HepG2 (cell line): ENCODE measurements around the gene PRKRIP1. TPM values are rescaled to one million over a fixed set of nuclear protein-coding genes. Genes with fewer than 3 reads are reported as not detected.
"Not testable (repeated sequence)": the region's sequence is repeated elsewhere in the genome, so short reads cannot be mapped to it uniquely, and the experiment has no call there.

ENCODE experiments used
- ATAC-seq: fragments of 200-7000 bp; cut with Tn5 transposase; 3 replicates; pipeline ENCODE4 v1.9.1; 2020; ENCODE audit warnings: mild to moderate bottlenecking, moderate library complexity
- BruUV-seq: library from RNA; stranded (reverse); fragments of 400-500 nt; replicated peaks from 2 replicates; lab custom pipeline; 2021; lab: Mats Ljungman, UMichigan
- CTCF ChIA-PET: fragments of 300-600 bp; formaldehyde crosslinking; extraction: SDS; loops from one replicate; lab custom pipeline; 2021; ENCODE audit warnings: low total read pairs, inconsistent platforms, low intra/inter-chr PET ratio; lab: Yijun Ruan, JAX
- POLR2A ChIA-PET: fragments of 350-600 bp; sonication (Branson Sonifier 250); formaldehyde crosslinking; loops from one replicate; lab custom pipeline; 2020; ENCODE audit warnings: antibody characterized with exemption, inconsistent platforms; lab: Yijun Ruan, JAX
- DNase-seq: peaks from one replicate; pipeline ENCODE4 v3.0.0-alpha.2; 2015; ENCODE audit warnings: low spot score
- FAIRE-seq: peaks from 3 replicates; lab custom pipeline; 2011; peaks lifted over from hg19 to GRCh38; lab: Jason Lieb, UNC
- H2AFZ ChIP-seq: one replicate; pipeline ENCODE4 v1.6.1; 2011; ENCODE audit warnings: low read length, inconsistent platforms
- H3K27ac ChIP-seq: fragments of 300-600 bp; 3 replicates; pipeline ENCODE4 v1.8.0; 2011; ENCODE audit warnings: mixed run types, mild to moderate bottlenecking, mixed read lengths, low read length, inconsistent platforms; ENCODE audit not compliant: insufficient read depth; ENCODE audit errors: extremely low read length
- H3K27me3 ChIP-seq, 2 experiments: fragments of 200-600 bp in 1 of 2; 2 replicates in 1 of 2; 3 replicates in 1 of 2; pipeline versions ENCODE4 v1.6.0 to v1.8.0; 2011; ENCODE audit warnings: low read length in 2 of 2, mild to moderate bottlenecking in 2 of 2, moderate library complexity in 2 of 2, inconsistent platforms in 1 of 2; ENCODE audit not compliant: insufficient read depth in 2 of 2, control insufficient read depth in 1 of 2
- H3K36me3 ChIP-seq, 2 experiments: fragments of 200-600 bp in 1 of 2; replicated peaks in 1 of 2; 2 replicates in 1 of 2; 3 replicates in 1 of 2; pipeline versions ENCODE4 v1.5.1 to v1.8.0; 2011; ENCODE audit warnings: low read length in 2 of 2, inconsistent platforms in 1 of 2; ENCODE audit not compliant: insufficient read depth in 2 of 2, control insufficient read depth in 1 of 2
- H3K4me1 ChIP-seq: 2 replicates; pipeline ENCODE4 v1.5.1; 2012; ENCODE audit warnings: low read length, inconsistent platforms; ENCODE audit not compliant: insufficient read depth
- H3K4me2 ChIP-seq: 2 replicates; pipeline ENCODE4 v1.6.0; 2011; ENCODE audit warnings: low read depth, low read length, inconsistent platforms
- H3K4me3 ChIP-seq, 3 experiments: fragments of 200-600 bp in 1 of 3; sonication (generic), shearing (Covaris generic) in 1 of 3; replicated peaks in 1 of 3; 2 replicates each; pipeline ENCODE4 v1.5.1; 2011 to 2016; ENCODE audit warnings: low read length in 3 of 3, inconsistent platforms in 2 of 3, low read depth in 2 of 3, mild to moderate bottlenecking in 2 of 3, control low read depth in 1 of 3, mixed read lengths in 1 of 3; ENCODE audit not compliant: insufficient read depth in 1 of 3
- H3K79me2 ChIP-seq: one replicate; pipeline ENCODE4 v1.6.1; 2011; ENCODE audit warnings: low read length, inconsistent platforms; ENCODE audit not compliant: insufficient read depth
- H3K9ac ChIP-seq: 2 replicates; pipeline ENCODE4 v1.6.0; 2011; ENCODE audit warnings: mild to moderate bottlenecking, low read depth, low read length, inconsistent platforms; ENCODE audit not compliant: insufficient read depth
- H3K9me3 ChIP-seq: 2 replicates; pipeline ENCODE4 v1.5.1; 2012; ENCODE audit warnings: mild to moderate bottlenecking, low read length
- H4K20me1 ChIP-seq: 2 replicates; pipeline ENCODE4 v1.6.0; 2011; ENCODE audit warnings: inconsistent platforms, mild to moderate bottlenecking, low read length, moderate library complexity; ENCODE audit not compliant: insufficient read depth
- ATF7 ChIP-seq, 2 experiments: fragments of 450-650 bp in 1 of 2; sonication (generic) in 1 of 2; formaldehyde crosslinking in 1 of 2; IDR thresholded peaks; 2 replicates each; pipeline versions ENCODE4 v1.4.0 to v1.6.1; 2016 to 2020; ENCODE audit warnings: antibody characterized with exemption in 1 of 2, mild to moderate bottlenecking in 1 of 2, missing genetic modification reagents in 1 of 2
- WIZ ChIP-seq: sonication (generic); formaldehyde crosslinking; IDR thresholded peaks from 2 replicates; pipeline ENCODE4 v1.5.1; 2020; ENCODE audit warnings: mild to moderate bottlenecking, missing genetic modification reagents
- ZKSCAN5 ChIP-seq: sonication (generic); formaldehyde crosslinking; IDR thresholded peaks from 2 replicates; pipeline ENCODE4 v1.5.1; 2020; ENCODE audit warnings: mild to moderate bottlenecking, missing genetic modification reagents
- WGBS: methylation state at CpG from one replicate; pipeline ENCODE4 v1.1.6; 2017; ENCODE audit warnings: low lambda C conversion rate; 5-methylcytosine and 5-hydroxymethylcytosine counted together
- in situ Hi-C: cut with HindIII; loops from 2 replicates; pipeline ENCODE4 v1.10.0; 2017; ENCODE audit warnings: low pct_unique_long_range_greater_than_20kb; ENCODE audit not compliant: extremely low pct_ligation_motif_present
- intact Hi-C: fragments of 100-400 bp; cut with micrococcal nuclease; formaldehyde crosslinking; loops from one replicate; pipeline ENCODE4 v1.10.0; 2022; ENCODE audit not compliant: unreplicated experiment
- polyA plus RNA-seq, 8 experiments: library from polyadenylated mRNA; depleted of rRNA in 3 of 8; stranded (reverse) in 7 of 8; unstranded in 1 of 8; fragments of >200 nt; fragmentation: Illumina TruSeq in 4 of 8; extraction: Trizol in 4 of 8; gene quantifications; 2 replicates each; pipeline versions ENCODE4 v1.2.1 to v1.2.3, GENCODE V29; 2011 to 2016; ENCODE audit warnings: low read depth in 4 of 8, missing spikeins in 1 of 8, mixed read lengths in 1 of 8; ENCODE audit not compliant: insufficient read depth in 1 of 8
- total RNA-seq, 5 experiments: library from RNA; depleted of rRNA; stranded (reverse); fragments of >200 nt; fragmentation: Illumina TruSeq; extraction: Trizol; gene quantifications; 2 replicates each; pipeline ENCODE4 v1.2.3, GENCODE V29; 2016; ENCODE audit warnings: low read depth in 1 of 5

PRKRIP1 gene
- total and polyA plus RNA-seq, 2 of the 13 experiments (the other 11 are each of a cell fraction or from before 2014, with no cell fraction given): 13.2 to 16.8 TPM

DNA sequence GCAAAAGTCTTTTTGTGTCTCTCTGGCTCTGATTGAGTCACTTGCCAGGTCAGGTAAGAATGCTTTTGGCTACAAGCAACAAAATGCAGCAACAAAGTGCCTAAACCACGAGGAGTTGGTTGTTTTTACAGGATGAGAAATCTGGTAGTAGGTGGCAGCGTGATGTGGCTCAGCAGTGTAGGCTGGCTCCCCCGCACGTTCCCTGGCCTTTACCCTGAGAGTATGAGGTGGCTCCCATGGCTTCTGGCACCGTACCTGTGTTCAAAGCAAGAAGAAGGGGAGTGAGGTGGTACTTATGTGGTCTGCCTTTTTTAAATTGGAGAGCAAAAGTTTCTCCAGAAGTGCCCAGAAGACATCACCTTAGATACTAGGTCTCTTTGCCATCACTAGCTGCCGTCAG, 11.7 kb downstream of the PRKRIP1 start:
- Histone ChIP-seq H3K4me3 (no peak overlapping the region), H3K27me3 (no peaks in the 10 kb centered on the region), H3K79me2 (no peaks in the 10 kb centered on the region), H2AFZ (no peak overlapping the region), H3K27ac (no peak overlapping the region), H3K4me1 (peaks cover 14% of the 10 kb centered on the region; the same call in 1 of the 2 replicates), H3K4me2 (no peak overlapping the region), H4K20me1 (peaks cover 16% of the 10 kb centered on the region; the same call in 1 of the 2 replicates), H3K9ac (no peak overlapping the region), H3K36me3 (peaks cover 31 to 82% of the 10 kb centered on the region in 2 experiments), H3K9me3 (no peaks in the 10 kb centered on the region)
- FAIRE-seq (no peak), DNase-seq (no peak), ATAC-seq (no peak)
- 99% methylated on average over 6 of the region's 6 CpGs for WGBS
- in situ Hi-C loops (no loop called here), intact Hi-C loops (no loop called here)
- POLR2A ChIA-PET: no interaction called here
- no peak for TF ChIP-seq WIZ (CRISPR knock-in tag)
- no peak for TF ChIP-seq ATF7 (IDR thresholded peaks at IDR 0.05)
- TF ChIP-seq ATF7 (CRISPR knock-in tag; IDR thresholded peaks at IDR 0.05): no peak
- TF ChIP-seq ZKSCAN5 (CRISPR knock-in tag): no peak
- BruUV-seq: no TSS peak
- CTCF ChIA-PET: no interaction called here

DNA sequence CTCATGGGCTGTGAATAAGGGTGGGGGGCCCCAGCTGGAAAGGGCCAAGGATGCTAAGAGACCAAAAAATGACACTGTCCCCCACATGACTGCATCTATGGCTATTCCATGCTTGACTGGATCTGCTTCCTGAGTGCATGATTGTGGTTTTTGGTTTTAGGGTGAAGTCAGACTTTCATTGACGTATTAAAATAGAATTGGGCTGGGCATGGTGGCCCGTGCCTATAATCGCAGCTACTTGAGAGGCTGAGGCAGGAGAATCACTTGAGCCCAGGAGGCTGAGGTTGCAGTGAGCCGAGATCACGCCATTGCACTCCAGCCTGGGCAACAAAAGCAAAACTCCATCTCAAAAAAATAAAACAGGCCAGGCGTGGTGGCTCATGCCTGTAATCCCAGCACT, 12.4 kb downstream of the PRKRIP1 start:
- CTCF ChIA-PET, ATAC-seq, H3K79me2 ChIP-seq, FAIRE-seq, H2AFZ ChIP-seq, H3K4me2 ChIP-seq, H3K27ac ChIP-seq, in situ Hi-C loops, DNase-seq, intact Hi-C loops, H3K27me3 ChIP-seq, H3K4me3 ChIP-seq, BruUV-seq, H3K9ac ChIP-seq, H3K4me1 ChIP-seq, H3K9me3 ChIP-seq, POLR2A ChIA-PET: not testable (repeated sequence)
- Histone ChIP-seq H4K20me1 (peaks cover 16% of the 10 kb centered on the region; the same call in 1 of the 2 replicates), H3K36me3 (peaks cover 33 to 83% of the 10 kb centered on the region in 2 experiments)
- WGBS: 98% methylated on average over 6 of the region's 6 CpGs
